ENCODE results near the gene LINGO3. TPM values are rescaled to one million over a fixed set of nuclear protein-coding genes. Genes with fewer than 3 reads are reported as not detected.

The LINGO3 gene
- total RNA-seq, 1 donor from 2014 or later = not detected

DNA sequence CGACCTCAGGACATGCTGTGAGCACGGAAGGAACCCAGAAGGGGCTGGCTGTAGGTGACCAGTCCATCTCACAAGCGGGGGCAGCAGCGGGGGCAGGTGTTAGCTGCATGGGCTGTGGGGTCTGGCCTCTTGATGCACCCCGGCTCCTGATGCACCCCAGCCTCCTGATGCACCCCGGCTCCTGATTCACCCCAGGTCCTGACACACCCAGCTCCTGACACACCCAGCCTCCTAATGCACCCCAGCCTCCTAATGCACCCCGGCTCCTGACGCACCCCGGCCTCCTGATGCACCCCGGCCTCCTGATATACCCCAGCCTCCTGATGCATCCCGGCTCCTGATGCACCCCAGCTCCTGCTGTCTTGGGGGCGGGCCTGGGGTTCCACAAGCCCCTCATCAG is 13.0 kb upstream of the LINGO3 start:
- FAIRE-seq (no peak), DNase-seq (ENCODE audit: low read depth) (no peak)
- Histone ChIP-seq H3K4me3 (ENCODE audit: low read depth, low read length) (no peak overlapping the region), H3K27me3 (ENCODE audit: control insufficient read depth, insufficient read depth, low read length) (peaks cover 1% of the 10 kb centered on the region), H3K36me3 (ENCODE audit: control insufficient read depth, insufficient read depth, low read length) (peaks cover 12% of the 10 kb centered on the region)
- TF ChIP-seq, protein P1, sequence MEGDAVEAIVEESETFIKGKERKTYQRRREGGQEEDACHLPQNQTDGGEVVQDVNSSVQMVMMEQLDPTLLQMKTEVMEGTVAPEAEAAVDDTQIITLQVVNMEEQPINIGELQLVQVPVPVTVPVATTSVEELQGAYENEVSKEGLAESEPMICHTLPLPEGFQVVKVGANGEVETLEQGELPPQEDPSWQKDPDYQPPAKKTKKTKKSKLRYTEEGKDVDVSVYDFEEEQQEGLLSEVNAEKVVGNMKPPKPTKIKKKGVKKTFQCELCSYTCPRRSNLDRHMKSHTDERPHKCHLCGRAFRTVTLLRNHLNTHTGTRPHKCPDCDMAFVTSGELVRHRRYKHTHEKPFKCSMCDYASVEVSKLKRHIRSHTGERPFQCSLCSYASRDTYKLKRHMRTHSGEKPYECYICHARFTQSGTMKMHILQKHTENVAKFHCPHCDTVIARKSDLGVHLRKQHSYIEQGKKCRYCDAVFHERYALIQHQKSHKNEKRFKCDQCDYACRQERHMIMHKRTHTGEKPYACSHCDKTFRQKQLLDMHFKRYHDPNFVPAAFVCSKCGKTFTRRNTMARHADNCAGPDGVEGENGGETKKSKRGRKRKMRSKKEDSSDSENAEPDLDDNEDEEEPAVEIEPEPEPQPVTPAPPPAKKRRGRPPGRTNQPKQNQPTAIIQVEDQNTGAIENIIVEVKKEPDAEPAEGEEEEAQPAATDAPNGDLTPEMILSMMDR (IDR thresholded peaks at IDR 0.05; ENCODE audit: insufficient read depth, low read length, severe bottlenecking) = no peak

DNA sequence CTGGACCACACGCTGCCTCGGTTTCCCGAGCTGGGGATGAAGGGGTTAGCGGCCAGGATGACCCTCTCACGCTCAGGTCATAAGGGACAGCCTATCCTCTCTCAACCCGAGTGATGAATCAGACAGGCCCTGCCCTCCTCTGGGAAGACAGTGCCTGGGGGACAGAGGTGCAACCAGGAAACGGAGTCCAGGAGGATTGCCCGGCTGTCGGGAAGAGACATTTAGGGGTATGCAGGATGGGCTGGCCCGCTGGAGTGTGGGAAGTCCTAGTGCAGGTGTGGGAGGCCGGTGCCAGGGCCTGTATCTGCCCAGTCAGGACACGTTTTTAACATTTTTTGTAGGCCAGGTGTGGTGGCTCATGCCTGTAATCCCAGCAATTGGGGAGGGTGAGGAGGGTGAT is 12.1 kb upstream of the LINGO3 start:
- H3K36me3 ChIP-seq (ENCODE audit: control insufficient read depth, insufficient read depth, low read length) = peaks cover 11% of the 10 kb centered on the region
- DNase-seq (ENCODE audit: low read depth) (peak; percentile 48), FAIRE-seq (no peak)
- TF ChIP-seq, protein P1 (IDR thresholded peaks at IDR 0.05; ENCODE audit: insufficient read depth, low read length, severe bottlenecking) = no peak
- H3K27me3 ChIP-seq (ENCODE audit: control insufficient read depth, insufficient read depth, low read length) = peaks cover 1% of the 10 kb centered on the region
- no peak overlapping the region for H3K4me3 ChIP-seq (ENCODE audit: low read depth, low read length)

DNA sequence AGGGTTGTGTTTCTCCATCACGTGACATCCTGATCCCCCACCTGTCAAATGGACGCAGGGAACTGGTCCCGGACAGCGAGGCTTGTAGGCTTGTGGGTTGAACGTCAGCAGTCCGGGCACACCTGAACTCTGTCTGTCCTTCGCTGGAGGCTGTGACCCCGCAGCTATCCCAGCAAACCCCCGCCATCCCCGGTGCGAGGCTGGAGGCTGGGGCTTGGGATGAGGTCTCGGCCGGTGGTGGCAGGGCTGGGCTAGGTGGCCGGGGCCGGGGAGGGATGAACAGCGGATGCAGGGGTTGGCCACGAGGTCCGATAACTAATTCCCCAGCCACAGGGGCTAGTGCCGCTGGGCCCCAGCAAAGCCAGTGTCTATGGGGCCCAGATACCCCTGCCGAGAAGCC is 11.6 kb upstream of the LINGO3 start:
- no peak for FAIRE-seq
- H3K36me3 ChIP-seq (ENCODE audit: control insufficient read depth, insufficient read depth, low read length) = peaks cover 7% of the 10 kb centered on the region
- TF ChIP-seq, protein P1 (IDR thresholded peaks at IDR 0.05; ENCODE audit: insufficient read depth, low read length, severe bottlenecking) = no peak

DNA sequence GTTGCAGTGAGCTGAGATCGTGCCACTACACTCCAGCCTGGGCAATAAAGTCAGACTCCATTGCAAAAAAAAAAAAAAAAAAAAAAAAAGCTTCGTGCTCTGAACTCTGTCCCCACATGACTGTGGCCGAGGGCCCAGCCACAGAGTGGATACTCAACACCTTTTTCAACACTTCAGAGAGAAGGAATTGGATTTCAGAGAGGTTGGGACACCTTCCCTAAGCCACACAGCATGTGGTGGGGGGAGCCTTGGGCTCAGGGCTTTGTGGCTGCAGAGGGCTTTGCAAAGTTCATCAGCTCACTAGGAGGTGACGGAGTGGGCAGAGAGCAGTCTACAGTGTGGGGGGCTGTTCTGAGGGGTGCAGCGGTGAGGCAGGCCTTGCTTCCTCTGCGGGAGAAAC is 11.0 kb upstream of the LINGO3 start:
- no peak for FAIRE-seq
- Histone ChIP-seq H3K27me3 (ENCODE audit: control insufficient read depth, insufficient read depth, low read length) (peaks cover 1% of the 10 kb centered on the region), H3K4me3 (ENCODE audit: low read depth, low read length) (no peak overlapping the region), H3K36me3 (ENCODE audit: control insufficient read depth, insufficient read depth, low read length) (peaks cover 4% of the 10 kb centered on the region)
- no peak for DNase-seq (ENCODE audit: low read depth)
- TF ChIP-seq, protein P1 (IDR thresholded peaks at IDR 0.05; ENCODE audit: insufficient read depth, low read length, severe bottlenecking) = no peak

More for the DNA sequence above, 11.6 kb upstream of the LINGO3 start:
- Histone ChIP-seq H3K4me3 (ENCODE audit: low read depth, low read length) (no peak overlapping the region), H3K27me3 (ENCODE audit: control insufficient read depth, insufficient read depth, low read length) (peaks cover 1% of the 10 kb centered on the region)
- DNase-seq (ENCODE audit: low read depth) = no peak

DNA sequence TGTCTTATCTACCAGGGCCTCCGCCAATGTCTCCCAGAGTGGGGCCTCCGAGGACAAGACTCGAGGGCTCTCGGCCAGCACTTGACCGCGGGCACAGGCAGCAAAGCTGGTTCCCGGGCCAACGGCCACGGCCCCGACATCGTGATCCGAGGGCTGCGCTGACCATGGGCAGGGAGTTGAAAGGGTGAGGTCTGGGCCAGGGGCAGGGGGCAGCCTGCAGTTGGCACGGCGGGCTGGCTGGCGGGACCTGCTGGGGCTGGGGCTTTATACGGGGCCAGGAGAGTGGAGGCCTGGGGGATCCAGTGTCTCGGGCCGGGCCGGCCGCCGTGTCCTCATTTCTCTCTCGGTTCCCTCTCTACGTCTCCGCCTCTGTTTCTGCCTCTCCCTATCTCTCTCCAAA is 9.8 kb upstream of the LINGO3 start:
- no peak overlapping the region for H3K4me3 ChIP-seq (ENCODE audit: low read depth, low read length)
- H3K36me3 ChIP-seq (ENCODE audit: control insufficient read depth, insufficient read depth, low read length) = peaks cover 2% of the 10 kb centered on the region
- DNase-seq (ENCODE audit: low read depth) (no peak), FAIRE-seq (no peak)
- TF ChIP-seq, protein P1 (IDR thresholded peaks at IDR 0.05; ENCODE audit: insufficient read depth, low read length, severe bottlenecking) = no peak
- H3K27me3 ChIP-seq (ENCODE audit: control insufficient read depth, insufficient read depth, low read length) = peaks cover 1% of the 10 kb centered on the region

DNA sequence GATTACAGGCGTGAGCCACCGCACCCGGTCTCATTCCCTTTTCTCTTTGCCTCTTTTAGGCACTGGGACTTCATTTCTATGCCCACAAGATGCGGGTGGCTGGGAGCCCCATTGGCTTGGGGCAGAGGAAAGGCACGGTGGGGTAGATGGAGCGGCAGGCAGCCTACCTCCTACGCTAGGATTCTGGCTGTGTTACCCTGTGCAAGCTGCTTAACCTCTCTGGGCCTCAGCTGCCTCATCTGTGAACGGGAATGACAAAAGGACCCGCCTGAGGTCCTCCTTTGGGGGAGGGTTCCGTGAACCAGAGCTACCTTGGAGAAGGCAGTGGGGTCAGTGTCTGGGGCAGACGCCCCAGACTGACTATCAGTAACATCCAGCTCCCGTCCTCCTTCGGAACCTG is 9.3 kb upstream of the LINGO3 start:
- Histone ChIP-seq H3K4me3 (ENCODE audit: low read depth, low read length) (no peak overlapping the region), H3K27me3 (ENCODE audit: control insufficient read depth, insufficient read depth, low read length) (peaks cover 1% of the 10 kb centered on the region), H3K36me3 (ENCODE audit: control insufficient read depth, insufficient read depth, low read length) (no peaks in the 10 kb centered on the region)
- no peak for DNase-seq (ENCODE audit: low read depth)
- no peak for FAIRE-seq
- TF ChIP-seq, protein P1 (IDR thresholded peaks at IDR 0.05; ENCODE audit: insufficient read depth, low read length, severe bottlenecking) = no peak
